HG02610 (cell line): ENCODE measurements around the gene CACNB4.
A peak's percentile ranks its signal among the peaks of the same experiment; 100 is the strongest.
"Not testable (repeated sequence)": the region's sequence is repeated elsewhere in the genome, so short reads cannot be mapped to it uniquely, and the experiment has no call there.

Experiments used
- ATAC-seq: cut with Tn5 transposase; IDR thresholded peaks from one replicate; pipeline ENCODE4 v1.9.1; 2021; ENCODE audit warnings: mild to moderate bottlenecking, moderate library complexity; ENCODE audit not compliant: unreplicated experiment

CACNB4 gene

GRCh38 chr2:152024477-152024876 lies 74.4 kb downstream of the CACNB4 start:
- ATAC-seq: no peak

DNA sequence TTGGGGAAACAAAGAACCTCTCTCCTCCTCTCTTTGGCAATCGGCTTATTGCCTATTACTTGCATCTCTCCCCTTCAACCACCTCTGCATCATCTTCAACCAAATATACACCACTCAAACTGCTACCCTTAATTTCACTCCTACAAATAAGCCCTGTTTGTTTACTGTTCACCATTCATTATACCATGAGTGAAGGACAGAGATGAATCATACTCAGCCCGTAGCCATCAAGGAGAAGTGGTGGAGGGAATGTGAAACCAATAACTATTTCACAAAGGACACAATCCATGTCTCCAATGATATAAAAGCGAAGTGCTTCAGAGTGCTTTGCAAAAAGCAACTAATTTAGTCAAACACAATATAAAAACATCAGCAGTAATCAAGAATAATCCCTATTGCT lies 76.8 kb downstream of the CACNB4 start:
- peak; percentile 44 for ATAC-seq

DNA sequence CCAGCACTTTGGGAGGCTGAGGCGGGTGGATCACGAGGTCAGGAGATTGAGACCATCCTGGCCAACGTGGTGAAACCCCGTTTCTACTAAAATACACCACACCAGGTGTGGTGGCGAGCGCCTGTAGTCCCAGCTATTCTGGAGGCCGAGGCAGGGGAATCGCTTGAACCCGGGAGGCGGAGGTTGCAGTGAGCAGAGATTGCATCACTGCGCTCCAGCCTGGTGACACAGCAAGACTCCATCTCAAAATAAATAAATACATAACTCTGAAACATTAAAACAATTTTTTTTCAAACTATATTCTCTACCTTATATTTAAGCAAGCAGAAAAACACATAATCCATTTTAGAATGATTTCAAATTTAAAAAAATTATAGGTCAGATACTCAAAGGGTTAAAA lies 77.8 kb downstream of the CACNB4 start:
- ATAC-seq: not testable (repeated sequence)

DNA sequence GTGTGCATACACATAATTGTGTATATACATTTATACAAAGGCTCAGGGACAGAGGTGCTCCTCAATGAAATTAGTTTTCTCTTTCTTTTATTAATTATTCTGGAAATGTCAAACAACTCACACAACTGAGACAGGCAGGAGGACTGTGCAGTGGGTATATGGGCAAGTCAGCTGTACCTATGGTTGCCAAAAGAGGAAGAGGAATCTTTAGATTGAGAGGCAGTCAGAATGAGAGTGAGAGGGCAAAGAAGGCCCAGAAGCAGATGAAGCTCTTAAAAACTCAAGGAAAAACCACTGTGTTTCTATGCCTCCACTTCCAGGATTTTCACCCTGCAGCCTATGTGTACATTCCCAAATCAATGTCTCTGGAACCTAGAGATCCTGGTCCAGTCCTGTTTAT lies 79.1 kb downstream of the CACNB4 start:
- ATAC-seq: peak; percentile 54

DNA sequence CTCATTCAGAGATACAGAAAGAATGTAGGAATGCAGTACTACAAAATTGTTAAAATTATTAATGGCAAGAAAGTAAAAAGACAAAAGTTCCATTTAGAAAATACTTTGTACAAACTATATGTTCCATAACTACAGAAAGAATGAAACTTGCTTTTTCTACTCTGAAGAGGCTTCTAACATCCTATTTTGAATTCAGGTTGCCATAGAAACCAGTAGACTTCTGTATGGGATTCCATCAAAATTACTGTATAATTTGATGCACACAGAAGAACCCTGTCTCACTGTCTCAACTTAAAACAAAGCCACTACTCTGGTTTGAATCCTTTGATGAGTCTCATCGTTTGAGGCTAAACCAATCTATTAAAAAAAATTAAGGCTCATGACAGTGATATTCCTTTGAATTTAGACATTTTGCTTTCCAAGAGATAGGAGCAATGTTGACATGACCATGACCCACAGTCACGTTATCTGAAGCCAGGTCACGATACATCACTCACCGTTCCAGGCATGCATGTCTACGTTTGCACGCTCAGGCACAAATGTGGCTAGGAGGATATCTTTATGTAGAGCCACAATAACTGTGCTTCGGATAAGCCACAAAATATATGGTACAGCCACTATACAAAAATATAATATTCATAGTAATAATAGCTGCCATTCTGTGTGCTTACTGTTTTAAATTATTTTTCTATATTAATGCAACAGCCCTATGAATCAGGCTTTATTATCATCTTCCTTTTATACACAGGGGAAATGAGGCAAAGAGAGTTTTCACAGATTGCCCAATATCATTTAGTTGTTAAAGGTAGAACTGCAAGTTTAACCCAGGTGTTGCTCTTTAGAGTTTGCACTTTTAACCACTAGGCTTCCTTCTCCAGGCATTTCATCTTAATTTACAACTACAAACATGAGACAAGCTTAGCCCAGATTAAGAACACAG lies 82.4 kb downstream of the CACNB4 start:
- no peak for ATAC-seq

- ATAC-seq: no peak
These were observed 83.3 kb downstream of the CACNB4 start for GRCh38 chr2:152015552-152015951.

GRCh38 chr2:152012697-152013096 lies 86.1 kb downstream of the CACNB4 start:
- no peak for ATAC-seq

- ATAC-seq: no peak
These were observed 87.1 kb downstream of the CACNB4 start for GRCh38 chr2:152011724-152012123.

GRCh38 chr2:152005607-152006006 lies 93.2 kb downstream of the CACNB4 start:
- no peak for ATAC-seq

GRCh38 chr2:152003283-152003682 lies 95.6 kb downstream of the CACNB4 start:
- ATAC-seq: not testable (repeated sequence)

DNA sequence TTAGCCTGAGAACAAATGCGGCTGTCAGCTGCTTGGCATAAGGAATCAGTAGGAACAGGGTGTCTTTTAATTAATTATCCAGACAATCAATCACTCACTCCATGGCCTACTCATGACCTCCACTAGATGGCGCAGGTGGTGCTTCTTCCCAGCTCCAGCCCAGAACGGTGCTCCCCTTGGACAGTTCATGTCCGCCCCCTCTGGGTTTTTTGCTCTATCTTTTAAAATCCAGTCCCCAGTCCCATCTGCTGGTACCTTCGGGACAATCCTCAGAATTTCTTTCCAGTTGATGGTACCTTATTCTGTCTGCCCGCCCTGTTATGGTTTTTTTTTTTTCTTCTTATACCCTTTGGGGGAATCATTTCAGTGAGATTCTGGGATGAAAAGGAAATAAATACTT lies 99.8 kb downstream of the CACNB4 start:
- ATAC-seq: peak; percentile 68

DNA sequence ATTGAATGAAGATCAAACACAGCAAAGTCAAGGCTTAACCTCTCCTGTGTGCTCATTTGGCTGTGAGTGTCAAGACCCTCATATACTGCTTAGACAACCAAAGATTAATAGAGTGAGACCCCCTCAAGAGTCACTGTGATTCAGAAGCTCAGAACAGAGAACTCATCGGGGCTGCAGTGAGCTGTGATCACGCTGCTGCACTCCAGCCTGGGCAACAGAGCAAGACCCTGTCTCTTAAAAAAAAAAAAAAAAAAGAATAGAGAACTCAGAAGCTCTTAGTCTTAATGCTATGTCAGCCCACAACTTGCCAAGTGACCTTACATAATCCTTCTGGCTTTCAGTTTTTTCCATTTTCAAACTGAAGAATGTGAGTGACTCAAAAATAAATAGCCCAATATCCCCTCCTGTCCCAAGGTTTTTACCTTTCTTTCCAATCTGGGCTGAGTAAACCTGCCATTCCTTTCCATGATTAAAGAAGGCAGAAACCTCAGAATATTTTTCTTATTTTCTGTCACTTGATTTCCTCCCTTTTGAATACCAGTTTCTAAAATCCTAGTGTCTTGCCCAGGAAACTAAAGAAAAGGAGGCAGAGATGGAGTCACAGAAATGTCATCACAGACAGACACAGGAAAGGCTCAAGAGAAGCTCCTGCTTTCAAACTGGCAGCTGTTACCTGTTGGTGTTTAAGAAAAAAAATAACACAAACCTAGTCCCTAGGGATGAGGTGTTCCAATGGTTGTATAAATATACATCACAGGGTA lies 102.4 kb downstream of the CACNB4 start:
- ATAC-seq: no peak

DNA sequence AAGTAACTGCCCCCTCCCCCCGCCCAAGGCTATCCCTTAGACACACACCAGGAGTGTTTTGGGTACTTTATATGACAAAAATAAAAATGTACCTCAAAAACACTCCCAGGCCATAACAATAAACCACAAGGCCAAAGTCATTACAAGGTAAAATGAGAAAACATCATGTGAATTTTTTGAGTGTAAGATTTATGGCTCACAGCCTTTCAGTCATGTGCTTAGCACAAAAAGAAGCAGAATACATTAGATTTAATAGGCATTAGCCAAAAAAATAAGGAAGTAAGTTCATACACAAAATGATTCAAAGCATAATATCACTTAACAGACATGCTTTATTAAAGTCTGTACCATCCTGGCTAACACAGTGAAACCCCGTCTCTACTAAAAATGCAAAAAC lies 103.7 kb downstream of the CACNB4 start:
- no peak for ATAC-seq

GRCh38 chr2:151994178-151994577 lies 104.7 kb downstream of the CACNB4 start:
- not testable (repeated sequence) for ATAC-seq

- no peak for ATAC-seq
These were observed 107.8 kb downstream of the CACNB4 start for GRCh38 chr2:151991010-151991409.

- no peak for ATAC-seq
These were observed 109.5 kb downstream of the CACNB4 start for GRCh38 chr2:151989378-151989777.

GRCh38 chr2:151987484-151987883 lies 111.4 kb downstream of the CACNB4 start:
- ATAC-seq: no peak

- ATAC-seq: peak; percentile 85
These were observed 114.3 kb downstream of the CACNB4 start for GRCh38 chr2:151984424-151985083.

DNA sequence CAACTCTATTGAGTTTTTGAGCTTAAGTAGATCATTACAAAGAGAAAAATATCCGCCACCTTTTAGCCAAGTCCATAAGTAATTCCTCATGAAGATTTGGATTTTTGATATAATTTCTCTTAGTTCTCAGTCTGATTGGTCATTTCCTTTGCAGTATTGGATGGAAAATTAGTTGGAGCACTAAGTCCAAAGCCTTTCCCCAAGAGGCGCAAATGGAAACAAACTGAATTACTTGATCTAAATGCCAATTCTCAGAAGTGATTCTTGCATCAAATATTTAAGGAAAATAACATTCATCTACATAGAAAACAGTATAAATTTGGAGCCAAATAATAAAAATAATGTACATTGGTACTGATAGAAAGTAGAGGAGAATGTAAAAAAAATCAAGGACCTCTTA lies 115.6 kb downstream of the CACNB4 start:
- ATAC-seq: no peak

GRCh38 chr2:151981886-151982285 lies 117.0 kb downstream of the CACNB4 start:
- ATAC-seq: no peak

- ATAC-seq: no peak
These were observed 119.2 kb downstream of the CACNB4 start for GRCh38 chr2:151979694-151980093.
